ENCODE measurements around the gene CACNG1. TPM values are rescaled to one million over a fixed set of nuclear protein-coding genes. Genes with fewer than 3 reads are reported as not detected.

CACNG1 gene, protein sequence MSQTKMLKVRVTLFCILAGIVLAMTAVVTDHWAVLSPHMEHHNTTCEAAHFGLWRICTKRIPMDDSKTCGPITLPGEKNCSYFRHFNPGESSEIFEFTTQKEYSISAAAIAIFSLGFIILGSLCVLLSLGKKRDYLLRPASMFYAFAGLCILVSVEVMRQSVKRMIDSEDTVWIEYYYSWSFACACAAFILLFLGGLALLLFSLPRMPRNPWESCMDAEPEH
- polyA plus RNA-seq (2013, experiment 1 of 2), result not detected
- not detected for polyA plus RNA-seq (2013, experiment 2 of 2)

DNA sequence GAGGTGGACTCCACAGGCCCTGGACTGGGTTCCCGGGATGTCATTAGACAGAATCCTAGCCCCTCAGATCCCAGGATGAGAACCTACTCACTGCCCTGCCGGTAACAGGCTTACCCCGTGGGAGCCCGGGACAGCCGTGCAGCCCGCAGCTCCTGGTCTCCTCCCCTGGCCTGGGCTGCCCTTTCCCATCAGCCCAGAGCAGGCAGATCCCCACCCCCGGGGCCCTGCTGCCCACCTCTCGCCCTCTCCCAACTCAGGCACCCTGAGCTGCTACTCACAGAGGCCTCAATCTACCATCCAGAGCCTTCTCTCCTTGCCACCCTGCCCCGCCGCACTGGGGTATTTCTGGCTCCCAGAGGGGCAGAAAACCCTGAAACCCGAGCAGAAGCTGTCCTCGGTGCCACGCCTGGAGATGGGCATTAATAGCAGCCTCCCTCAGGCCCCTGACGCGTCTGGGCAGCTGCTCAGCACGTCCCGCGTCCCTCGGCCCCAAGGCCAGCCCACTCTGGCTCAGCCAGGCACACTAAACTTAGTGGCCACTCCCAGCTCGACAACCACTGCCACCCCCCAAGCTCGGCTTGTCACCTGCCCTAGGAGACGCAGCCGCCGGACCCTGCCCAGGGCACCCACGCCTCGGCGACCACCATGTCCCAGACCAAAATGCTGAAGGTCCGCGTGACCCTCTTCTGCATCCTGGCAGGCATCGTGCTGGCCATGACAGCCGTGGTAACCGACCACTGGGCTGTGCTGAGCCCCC lies at the start of gene CACNG1:
Gene CACNG1 (plus strand): TSS at position 539 of the 757 bp plus-strand sequence. CDS start 107 bp downstream, at position 646.
- WGBS, result 87% methylated on average over 32 of the region's 32 CpGs
- Histone ChIP-seq H3K23ac (ENCODE audit: low read length in 2 of 2) (no peak within 1 kb of the TSS), H2BK15ac (ENCODE audit: low read depth, poor library complexity, severe bottlenecking) (no peak within 1 kb of the TSS), H3K18ac (ENCODE audit: low read depth in 1 of 2, low read length in 2 of 2) (no peak within 1 kb of the TSS), H3K27me3 (ENCODE audit: control insufficient read depth in 1 of 2, insufficient read depth in 1 of 2, low read length in 2 of 2) (peaks cover 35 to 53% of the 10 kb centered on the region in 2 experiments), H2BK5ac (ENCODE audit: low read depth, low read length, poor library complexity, severe bottlenecking) (no peak within 1 kb of the TSS), H2BK120ac (ENCODE audit: low read depth, low read length) (no peak within 1 kb of the TSS), H2AFZ (ENCODE audit: low read depth, low read length) (no peak within 1 kb of the TSS), H2BK12ac (ENCODE audit: low read length in 2 of 2) (no peak within 1 kb of the TSS), H3K4ac (ENCODE audit: low read depth in 1 of 2, low read length in 2 of 2) (no peak within 1 kb of the TSS), H3K27ac (ENCODE audit: low read length, poor library complexity, severe bottlenecking) (no peak within 1 kb of the TSS), H4K8ac (ENCODE audit: low read length) (no peak within 1 kb of the TSS), H3K4me3 (ENCODE audit: insufficient read depth in 1 of 2, low read depth in 1 of 2, low read length in 2 of 2) (no peak within 1 kb of the TSS), H3K36me3 (ENCODE audit: control insufficient read depth in 1 of 2, insufficient read depth in 2 of 2, low read depth in 1 of 2, low read length in 2 of 2) (no peaks in the 10 kb centered on the region), H3K79me1 (replicated peaks; ENCODE audit: low read length, poor library complexity, severe bottlenecking) (no peaks in the 10 kb centered on the region), H3K9me3 (ENCODE audit: control insufficient read depth, low read length) (peaks cover 23% of the 10 kb centered on the region), H3K14ac (ENCODE audit: low read length in 2 of 2) (no peak within 1 kb of the TSS), H2AK5ac (ENCODE audit: low read length, severe bottlenecking) (no peak within 1 kb of the TSS), H3K4me2 (ENCODE audit: low read length, poor library complexity, severe bottlenecking) (no peak within 1 kb of the TSS), H4K91ac (ENCODE audit: low read length) (no peak within 1 kb of the TSS), H3K9ac (ENCODE audit: low read length) (no peak within 1 kb of the TSS), H3K4me1 (ENCODE audit: control insufficient read depth, insufficient read depth, low read depth, low read length) (no peaks in the 10 kb centered on the region)
- DNase-seq, result no peak

DNA sequence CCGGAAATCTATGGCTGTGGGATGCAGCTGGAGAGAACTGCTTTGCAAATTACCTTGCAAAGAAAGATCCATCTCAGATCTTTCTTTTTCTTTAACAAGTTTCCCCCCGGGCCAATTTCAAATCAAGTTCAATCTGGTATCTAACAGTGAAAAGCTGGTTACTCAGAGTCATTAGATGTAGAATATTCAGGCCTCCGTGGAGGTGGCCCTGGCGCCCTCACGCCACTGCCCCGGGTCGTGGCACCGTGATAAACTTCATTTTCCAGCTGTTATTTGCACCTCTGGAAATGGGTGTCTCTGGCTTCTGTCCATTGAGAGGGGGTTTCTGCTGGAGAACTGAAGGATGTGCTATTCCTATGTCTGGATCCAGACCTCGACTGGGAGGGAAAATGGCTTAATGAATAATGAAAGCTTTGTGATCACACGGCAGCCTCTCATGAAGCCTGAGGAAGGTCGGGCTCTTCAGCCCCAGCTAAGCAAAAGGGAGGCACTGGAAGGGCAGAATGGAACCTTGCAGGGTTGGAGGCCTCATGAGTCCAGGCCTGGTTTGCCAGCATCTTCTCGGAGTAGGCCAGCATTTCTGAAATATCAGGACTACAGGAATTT lies 49.3 kb upstream of the CACNG1 start:
- WGBS, result 90% methylated on average over 11 of the region's 12 CpGs
- Histone ChIP-seq H2BK120ac (ENCODE audit: low read depth, low read length) (no peak overlapping the region), H3K27me3 (ENCODE audit: control insufficient read depth in 1 of 2, insufficient read depth in 1 of 2, low read length in 2 of 2) (peaks cover 40 to 53% of the 10 kb centered on the region in 2 experiments), H3K4me2 (ENCODE audit: low read length, poor library complexity, severe bottlenecking) (no peak overlapping the region), H2BK15ac (ENCODE audit: low read depth, poor library complexity, severe bottlenecking) (no peak overlapping the region), H3K36me3 (ENCODE audit: control insufficient read depth in 1 of 2, insufficient read depth in 2 of 2, low read depth in 1 of 2, low read length in 2 of 2) (no peaks in the 10 kb centered on the region), H3K4me3 (ENCODE audit: insufficient read depth in 1 of 2, low read depth in 1 of 2, low read length in 2 of 2) (no peak overlapping the region), H2AFZ (ENCODE audit: low read depth, low read length) (no peak overlapping the region), H3K14ac (ENCODE audit: low read length in 2 of 2) (no peak overlapping the region), H3K4ac (ENCODE audit: low read depth in 1 of 2, low read length in 2 of 2) (no peak overlapping the region), H4K91ac (ENCODE audit: low read length) (no peak overlapping the region), H2BK12ac (ENCODE audit: low read length in 2 of 2) (no peak overlapping the region), H2AK5ac (ENCODE audit: low read length, severe bottlenecking) (no peak overlapping the region), H3K18ac (ENCODE audit: low read depth in 1 of 2, low read length in 2 of 2) (no peak overlapping the region), H3K9ac (ENCODE audit: low read length) (no peak overlapping the region), H3K27ac (ENCODE audit: low read length, poor library complexity, severe bottlenecking) (no peak overlapping the region), H3K79me1 (replicated peaks; ENCODE audit: low read length, poor library complexity, severe bottlenecking) (no peaks in the 10 kb centered on the region), H4K8ac (ENCODE audit: low read length) (no peak overlapping the region), H2BK5ac (ENCODE audit: low read depth, low read length, poor library complexity, severe bottlenecking) (no peak overlapping the region), H3K9me3 (ENCODE audit: control insufficient read depth, low read length) (no peaks in the 10 kb centered on the region), H3K23ac (ENCODE audit: low read length in 2 of 2) (no peak overlapping the region), H3K4me1 (ENCODE audit: control insufficient read depth, insufficient read depth, low read depth, low read length) (no peaks in the 10 kb centered on the region)
- DNase-seq, result no peak

DNA sequence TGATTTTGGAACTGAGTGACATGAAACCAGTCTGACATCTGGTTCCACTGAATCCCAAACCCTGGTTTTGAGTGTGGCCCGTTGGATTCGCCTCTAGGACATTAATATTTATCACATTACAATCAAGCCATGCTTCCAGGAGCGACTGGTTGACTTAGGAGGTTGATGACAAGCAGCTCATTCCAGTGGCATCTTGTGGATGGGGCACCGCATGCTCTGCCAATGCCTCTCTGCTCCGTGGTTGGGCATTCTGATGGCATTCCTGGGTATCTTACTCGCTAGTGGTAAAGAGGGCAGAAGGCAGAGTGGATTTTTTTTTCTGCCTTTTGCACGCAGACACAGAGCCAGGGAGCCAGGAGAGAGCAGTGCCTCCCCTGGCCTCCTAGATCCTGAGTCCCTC lies 48.4 kb upstream of the CACNG1 start:
- Histone ChIP-seq H3K4me2 (ENCODE audit: low read length, poor library complexity, severe bottlenecking) (no peak overlapping the region), H3K9ac (ENCODE audit: low read length) (no peak overlapping the region), H3K27me3 (ENCODE audit: control insufficient read depth in 1 of 2, insufficient read depth in 1 of 2, low read length in 2 of 2) (peaks cover 42 to 54% of the 10 kb centered on the region in 2 experiments), H3K4me1 (ENCODE audit: control insufficient read depth, insufficient read depth, low read depth, low read length) (no peaks in the 10 kb centered on the region), H3K4ac (ENCODE audit: low read depth in 1 of 2, low read length in 2 of 2) (no peak overlapping the region), H2AK5ac (ENCODE audit: low read length, severe bottlenecking) (no peak overlapping the region), H2BK15ac (ENCODE audit: low read depth, poor library complexity, severe bottlenecking) (no peak overlapping the region), H4K91ac (ENCODE audit: low read length) (no peak overlapping the region), H3K36me3 (ENCODE audit: control insufficient read depth in 1 of 2, insufficient read depth in 2 of 2, low read depth in 1 of 2, low read length in 2 of 2) (no peaks in the 10 kb centered on the region), H3K27ac (ENCODE audit: low read length, poor library complexity, severe bottlenecking) (no peak overlapping the region), H2BK120ac (ENCODE audit: low read depth, low read length) (no peak overlapping the region), H2BK12ac (ENCODE audit: low read length in 2 of 2) (no peak overlapping the region), H2AFZ (ENCODE audit: low read depth, low read length) (no peak overlapping the region), H3K23ac (ENCODE audit: low read length in 2 of 2) (no peak overlapping the region), H3K14ac (ENCODE audit: low read length in 2 of 2) (no peak overlapping the region), H2BK5ac (ENCODE audit: low read depth, low read length, poor library complexity, severe bottlenecking) (no peak overlapping the region), H3K9me3 (ENCODE audit: control insufficient read depth, low read length) (no peaks in the 10 kb centered on the region), H3K79me1 (replicated peaks; ENCODE audit: low read length, poor library complexity, severe bottlenecking) (no peaks in the 10 kb centered on the region), H3K18ac (ENCODE audit: low read depth in 1 of 2, low read length in 2 of 2) (no peak overlapping the region), H4K8ac (ENCODE audit: low read length) (no peak overlapping the region), H3K4me3 (ENCODE audit: insufficient read depth in 1 of 2, low read depth in 1 of 2, low read length in 2 of 2) (no peak overlapping the region)
- 93% methylated on average over 7 of the region's 7 CpGs for WGBS
- no peak for DNase-seq

DNA sequence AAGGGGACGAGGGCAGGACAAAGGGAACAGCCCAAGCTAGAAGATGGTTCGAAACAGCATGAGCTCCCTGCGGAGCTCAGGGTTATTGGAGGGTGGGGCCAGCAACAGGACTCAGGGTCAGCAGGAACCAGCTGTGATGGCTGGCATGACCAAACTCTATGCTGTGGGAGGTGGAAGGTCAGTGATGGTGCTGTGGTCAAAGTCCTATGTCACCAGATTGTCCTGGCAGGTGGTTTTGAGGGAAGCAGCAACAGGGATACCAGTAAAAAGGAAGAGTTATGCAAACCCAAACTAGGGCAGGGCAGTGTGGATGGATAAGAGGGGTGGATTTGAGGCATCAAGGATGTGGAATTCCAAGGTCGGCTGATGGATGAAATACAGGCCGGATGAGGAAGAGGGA lies 47.4 kb upstream of the CACNG1 start:
- Histone ChIP-seq H2AK5ac (ENCODE audit: low read length, severe bottlenecking) (no peak overlapping the region), H3K4me2 (ENCODE audit: low read length, poor library complexity, severe bottlenecking) (no peak overlapping the region)
- 95% methylated on average over 5 of the region's 5 CpGs for WGBS

More for the DNA sequence above, 47.4 kb upstream of the CACNG1 start:
- H3K27ac ChIP-seq (ENCODE audit: low read length, poor library complexity, severe bottlenecking), result no peak overlapping the region
- DNase-seq, result no peak
- no peaks in the 10 kb centered on the region for H3K9me3 ChIP-seq (ENCODE audit: control insufficient read depth, low read length)
- H2BK5ac ChIP-seq (ENCODE audit: low read depth, low read length, poor library complexity, severe bottlenecking), result no peak overlapping the region
- H4K91ac ChIP-seq (ENCODE audit: low read length), result no peak overlapping the region
- H4K8ac ChIP-seq (ENCODE audit: low read length), result no peak overlapping the region
- no peak overlapping the region for H3K23ac ChIP-seq (ENCODE audit: low read length in 2 of 2)
- H3K36me3 ChIP-seq (ENCODE audit: control insufficient read depth in 1 of 2, insufficient read depth in 2 of 2, low read depth in 1 of 2, low read length in 2 of 2), result no peaks in the 10 kb centered on the region
- H3K4me3 ChIP-seq (ENCODE audit: insufficient read depth in 1 of 2, low read depth in 1 of 2, low read length in 2 of 2), result no peak overlapping the region
- H3K79me1 ChIP-seq (replicated peaks; ENCODE audit: low read length, poor library complexity, severe bottlenecking), result no peaks in the 10 kb centered on the region
- no peak overlapping the region for H2BK15ac ChIP-seq (ENCODE audit: low read depth, poor library complexity, severe bottlenecking)
- no peak overlapping the region for H3K9ac ChIP-seq (ENCODE audit: low read length)
- no peak overlapping the region for H3K4ac ChIP-seq (ENCODE audit: low read depth in 1 of 2, low read length in 2 of 2)
- H2BK120ac ChIP-seq (ENCODE audit: low read depth, low read length), result no peak overlapping the region
- H3K27me3 ChIP-seq (ENCODE audit: control insufficient read depth in 1 of 2, insufficient read depth in 1 of 2, low read length in 2 of 2), result peaks cover 32 to 50% of the 10 kb centered on the region in 2 experiments
- no peak overlapping the region for H3K14ac ChIP-seq (ENCODE audit: low read length in 2 of 2)
- no peak overlapping the region for H3K18ac ChIP-seq (ENCODE audit: low read depth in 1 of 2, low read length in 2 of 2)
- no peaks in the 10 kb centered on the region for H3K4me1 ChIP-seq (ENCODE audit: control insufficient read depth, insufficient read depth, low read depth, low read length)
- no peak overlapping the region for H2AFZ ChIP-seq (ENCODE audit: low read depth, low read length)
- H2BK12ac ChIP-seq (ENCODE audit: low read length in 2 of 2), result no peak overlapping the region
